ENCODE results near the gene POR. TPM values are rescaled to one million over a fixed set of nuclear protein-coding genes. Genes with fewer than 3 reads are reported as not detected.
"Not testable (repeated sequence)": the region's sequence is repeated elsewhere in the genome, so short reads cannot be mapped to it uniquely, and the experiment has no call there.

The POR gene
- polyA plus RNA-seq, 4 donors, result 80.5 to 461 (median 262) TPM

DNA sequence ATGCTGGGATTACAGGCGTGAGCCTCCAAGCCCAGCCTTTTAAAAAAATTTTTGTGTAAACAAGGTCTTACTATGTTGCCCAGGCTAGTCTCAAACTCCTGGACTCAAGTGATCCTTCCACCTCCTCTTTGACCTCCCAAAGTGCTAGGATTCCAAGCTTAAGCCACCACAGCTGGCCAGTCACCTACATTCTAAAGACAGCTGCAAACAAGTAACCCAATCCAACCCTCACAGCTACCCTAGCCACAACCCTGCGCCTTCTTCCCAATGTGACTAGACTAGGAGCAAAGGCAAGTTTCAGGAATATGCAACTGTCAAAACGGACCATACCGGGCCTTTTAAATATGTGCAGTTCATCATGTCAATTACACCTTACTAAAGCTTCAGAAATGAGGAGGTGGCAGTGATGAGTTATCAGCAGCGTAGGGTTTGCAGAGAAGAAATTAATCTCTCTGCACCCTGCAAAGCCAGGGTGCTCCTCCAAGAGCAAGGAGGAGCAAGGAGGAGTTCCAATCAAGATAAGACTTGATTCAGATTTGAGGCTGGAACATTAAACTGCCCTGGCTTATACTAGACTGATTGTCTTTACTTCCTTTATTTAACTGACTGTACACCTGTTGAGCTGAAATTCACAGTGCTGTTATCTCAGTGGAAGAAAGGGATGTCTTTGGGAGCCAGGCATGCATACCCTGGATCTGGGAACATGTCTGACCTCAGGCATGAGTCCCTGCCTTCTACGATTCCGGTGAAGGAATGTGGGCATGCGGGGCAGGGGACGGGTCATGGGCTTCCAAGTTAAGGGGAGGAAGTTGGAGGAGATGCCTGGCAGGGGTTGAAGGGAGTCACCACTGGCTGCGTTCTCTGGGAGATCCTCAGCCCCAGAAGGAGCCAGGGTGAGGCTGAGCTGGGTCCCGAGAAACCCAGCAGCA is 95.0 kb downstream of the POR start:
- Histone ChIP-seq H3K4me3 (ENCODE audit: low read depth in 1 of 3, low read length in 3 of 3) (no peak overlapping the region), H3K27me3 (ENCODE audit: control insufficient read depth in 3 of 3, insufficient read depth in 3 of 3, low read length in 3 of 3) (no peaks in the 10 kb centered on the region), H3K36me3 (ENCODE audit: control insufficient read depth in 3 of 3, insufficient read depth in 2 of 3, low read depth in 1 of 3, low read length in 3 of 3) (peaks cover 0 to 57% (median 0%) of the 10 kb centered on the region in 3 donors), H3K27ac (ENCODE audit: low read depth in 1 of 3, low read length in 2 of 3) (peak overlapping the region in 1 of 3 donors; percentile 52), H3K4me1 (ENCODE audit: control insufficient read depth in 3 of 3, insufficient read depth in 2 of 3, low read depth in 1 of 3, low read length in 2 of 3) (peaks cover 0 to 3% (median 0%) of the 10 kb centered on the region in 3 donors), H3K9me3 (ENCODE audit: control insufficient read depth in 2 of 2, insufficient read depth in 1 of 2, low read depth in 1 of 2, low read length in 1 of 2) (no peaks in the 10 kb centered on the region)
- FAIRE-seq, result no peak
- DNase-seq, result no peak
- 88 to 92% (median 89%) methylated on average over 11 of the region's 11 CpGs for WGBS, 3 donors

- no peak for DNase-seq
- peak overlapping the region in 1 of 3 donors; percentile 23 for H3K27ac ChIP-seq (ENCODE audit: low read depth in 1 of 3, low read length in 2 of 3)
- no peaks in the 10 kb centered on the region for H3K9me3 ChIP-seq (ENCODE audit: control insufficient read depth in 2 of 2, insufficient read depth in 1 of 2, low read depth in 1 of 2, low read length in 1 of 2)
- H3K4me1 ChIP-seq (ENCODE audit: control insufficient read depth in 3 of 3, insufficient read depth in 2 of 3, low read depth in 1 of 3, low read length in 2 of 3), result peaks cover 0 to 3% (median 0%) of the 10 kb centered on the region in 3 donors
- WGBS, 3 donors, result 54 to 90% (median 83%) methylated on average over 8 of the region's 8 CpGs
- no peaks in the 10 kb centered on the region for H3K27me3 ChIP-seq (ENCODE audit: control insufficient read depth in 3 of 3, insufficient read depth in 3 of 3, low read length in 3 of 3)
- H3K4me3 ChIP-seq (ENCODE audit: low read depth in 1 of 3, low read length in 3 of 3), result no peak overlapping the region
- no peak for FAIRE-seq
- H3K36me3 ChIP-seq (ENCODE audit: control insufficient read depth in 3 of 3, insufficient read depth in 2 of 3, low read depth in 1 of 3, low read length in 3 of 3), result peaks cover 0 to 50% (median 0%) of the 10 kb centered on the region in 3 donors
Observed at GRCh38 chr7:76011442-76011861, 96.5 kb downstream of the POR start.

DNA sequence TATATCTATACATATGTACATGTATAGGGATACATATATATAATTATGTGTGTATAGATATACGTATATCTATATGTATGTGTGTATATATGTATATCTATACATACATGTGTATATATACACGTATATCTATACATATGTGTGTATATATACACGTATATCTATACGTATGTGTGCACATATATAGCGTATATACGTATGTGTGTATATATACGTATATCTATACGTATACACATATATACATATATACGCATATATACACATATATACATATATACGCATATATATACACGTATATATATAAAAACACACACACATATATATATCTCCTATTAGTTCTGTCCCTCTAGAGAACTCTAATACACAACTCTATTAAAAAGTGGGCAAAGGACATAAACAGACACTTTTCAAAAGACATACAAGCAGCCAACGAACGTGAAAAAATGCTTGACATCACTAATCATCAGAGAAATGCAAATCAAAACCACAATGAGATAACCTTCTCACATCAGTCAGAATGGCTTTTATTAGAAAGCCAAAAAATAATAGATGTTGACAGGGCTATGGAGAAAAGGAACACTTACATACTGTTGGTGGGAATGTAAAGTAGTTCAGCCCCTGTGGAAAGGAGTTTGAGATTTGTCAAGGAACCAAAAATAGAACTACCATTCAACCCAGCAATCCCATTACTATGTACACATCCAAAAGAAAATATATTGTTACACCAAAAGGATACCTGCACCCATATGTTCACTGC is 101.4 kb downstream of the POR start:
- no peak for FAIRE-seq
- Histone ChIP-seq H3K27ac (ENCODE audit: low read depth in 1 of 3, low read length in 2 of 3) (no peak overlapping the region), H3K27me3 (ENCODE audit: control insufficient read depth in 3 of 3, insufficient read depth in 3 of 3, low read length in 3 of 3) (no peaks in the 10 kb centered on the region), H3K36me3 (ENCODE audit: control insufficient read depth in 3 of 3, insufficient read depth in 2 of 3, low read depth in 1 of 3, low read length in 3 of 3) (peaks cover under 1 to 61% (median 2%) of the 10 kb centered on the region in 3 donors), H3K4me3 (ENCODE audit: low read depth in 1 of 3, low read length in 3 of 3) (no peak overlapping the region), H3K4me1 (ENCODE audit: control insufficient read depth in 3 of 3, insufficient read depth in 2 of 3, low read depth in 1 of 3, low read length in 2 of 3) (peaks cover 0 to 2% (median 0%) of the 10 kb centered on the region in 3 donors), H3K9me3 (ENCODE audit: control insufficient read depth in 2 of 2, insufficient read depth in 1 of 2, low read depth in 1 of 2, low read length in 1 of 2) (no peaks in the 10 kb centered on the region)
- 93 to 98% (median 95%) methylated on average over 13 of the region's 13 CpGs for WGBS, 3 donors
- no peak for DNase-seq

DNA sequence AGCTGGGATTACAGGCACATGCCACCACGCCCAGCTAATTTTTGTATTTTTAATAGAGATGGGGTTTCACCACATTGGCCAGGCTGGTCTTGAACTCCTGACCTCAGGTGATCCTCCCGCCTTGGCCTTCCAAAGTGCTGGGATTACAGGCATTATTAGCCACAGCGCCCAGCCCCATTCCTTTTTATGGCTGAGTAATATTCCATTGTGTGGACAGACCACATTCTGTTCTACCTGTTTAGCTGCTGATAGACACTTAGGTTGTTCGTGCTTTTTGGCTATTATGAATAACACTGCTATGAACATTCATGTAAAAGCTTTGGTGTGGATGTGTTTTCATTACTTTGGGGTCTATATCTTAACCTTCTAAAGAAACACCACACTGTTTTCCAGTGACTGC is 103.6 kb downstream of the POR start:
- peaks cover 3 to 63% (median 7%) of the 10 kb centered on the region in 3 donors for H3K36me3 ChIP-seq (ENCODE audit: control insufficient read depth in 3 of 3, insufficient read depth in 2 of 3, low read depth in 1 of 3, low read length in 3 of 3)
- not testable (repeated sequence) for H3K27me3 ChIP-seq (ENCODE audit: control insufficient read depth in 3 of 3, insufficient read depth in 3 of 3, low read length in 3 of 3); H3K9me3 ChIP-seq (ENCODE audit: control insufficient read depth in 2 of 2, insufficient read depth in 1 of 2, low read depth in 1 of 2, low read length in 1 of 2); FAIRE-seq; H3K4me3 ChIP-seq (ENCODE audit: low read depth in 1 of 3, low read length in 3 of 3); DNase-seq; H3K27ac ChIP-seq (ENCODE audit: low read depth in 1 of 3, low read length in 2 of 3); H3K4me1 ChIP-seq (ENCODE audit: control insufficient read depth in 3 of 3, insufficient read depth in 2 of 3, low read depth in 1 of 3, low read length in 2 of 3)
- WGBS, 3 donors, result 96 to 99% (median 98%) methylated on average over 4 of the region's 4 CpGs

DNA sequence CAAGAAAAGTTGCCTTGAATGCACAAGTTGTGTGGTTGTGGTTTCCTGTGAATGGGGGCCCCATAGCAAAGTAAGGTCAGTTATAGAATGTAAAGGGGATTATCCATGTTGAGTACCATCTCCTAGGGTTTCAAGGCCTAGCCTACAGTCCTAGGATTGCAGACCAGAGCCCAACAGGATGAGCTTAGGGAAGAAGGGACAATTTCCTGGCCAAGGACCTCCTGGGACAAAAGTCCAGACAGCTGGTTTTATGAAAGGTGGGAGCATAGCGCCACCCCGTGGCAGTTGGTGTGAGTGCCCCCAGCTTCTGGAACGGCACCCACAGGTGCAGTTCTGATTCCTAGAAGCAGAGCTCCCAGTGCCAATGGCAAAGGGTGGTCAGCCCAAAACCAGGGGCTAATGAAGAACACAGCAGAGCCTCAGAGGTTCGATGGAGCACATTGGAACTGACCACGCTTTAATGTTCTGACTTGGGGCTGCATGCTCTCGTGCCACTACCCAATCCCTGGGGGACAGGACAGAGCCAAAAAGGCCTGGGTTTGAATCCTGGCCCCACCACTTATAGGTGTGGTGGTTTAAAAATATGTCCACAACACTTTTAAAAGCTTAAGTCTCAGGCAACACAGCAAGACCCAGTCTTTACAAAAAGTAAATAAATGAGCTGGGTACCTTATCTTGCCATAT is 105.2 kb downstream of the POR start:
- Histone ChIP-seq H3K27me3 (ENCODE audit: control insufficient read depth in 3 of 3, insufficient read depth in 3 of 3, low read length in 3 of 3) (no peaks in the 10 kb centered on the region), H3K36me3 (ENCODE audit: control insufficient read depth in 3 of 3, insufficient read depth in 2 of 3, low read depth in 1 of 3, low read length in 3 of 3) (peaks cover 3 to 62% (median 7%) of the 10 kb centered on the region in 3 donors), H3K4me1 (ENCODE audit: control insufficient read depth in 3 of 3, insufficient read depth in 2 of 3, low read depth in 1 of 3, low read length in 2 of 3) (peaks cover 0 to 2% (median 0%) of the 10 kb centered on the region in 3 donors), H3K4me3 (ENCODE audit: low read depth in 1 of 3, low read length in 3 of 3) (no peak overlapping the region), H3K27ac (ENCODE audit: low read depth in 1 of 3, low read length in 2 of 3) (no peak overlapping the region), H3K9me3 (ENCODE audit: control insufficient read depth in 2 of 2, insufficient read depth in 1 of 2, low read depth in 1 of 2, low read length in 1 of 2) (no peaks in the 10 kb centered on the region)
- WGBS, 3 donors, result 41 to 47% (median 44%) methylated on average over 6 of the region's 6 CpGs
- DNase-seq (peak; percentile 83), FAIRE-seq (no peak)

- no peak for FAIRE-seq
- DNase-seq, result no peak
- no peak overlapping the region for H3K27ac ChIP-seq (ENCODE audit: low read depth in 1 of 3, low read length in 2 of 3)
- H3K4me3 ChIP-seq (ENCODE audit: low read depth in 1 of 3, low read length in 3 of 3), result no peak overlapping the region
- no peaks in the 10 kb centered on the region for H3K27me3 ChIP-seq (ENCODE audit: control insufficient read depth in 3 of 3, insufficient read depth in 3 of 3, low read length in 3 of 3)
- peaks cover 3 to 78% (median 7%) of the 10 kb centered on the region in 3 donors for H3K36me3 ChIP-seq (ENCODE audit: control insufficient read depth in 3 of 3, insufficient read depth in 2 of 3, low read depth in 1 of 3, low read length in 3 of 3)
- H3K9me3 ChIP-seq (ENCODE audit: control insufficient read depth in 2 of 2, insufficient read depth in 1 of 2, low read depth in 1 of 2, low read length in 1 of 2), result no peaks in the 10 kb centered on the region
- peaks cover 0 to 2% (median 0%) of the 10 kb centered on the region in 3 donors for H3K4me1 ChIP-seq (ENCODE audit: control insufficient read depth in 3 of 3, insufficient read depth in 2 of 3, low read depth in 1 of 3, low read length in 2 of 3)
- WGBS, 3 donors, result 92 to 98% (median 96%) methylated on average over 7 of the region's 7 CpGs
Observed at GRCh38 chr7:76022026-76022780, 107.2 kb downstream of the POR start.

DNA sequence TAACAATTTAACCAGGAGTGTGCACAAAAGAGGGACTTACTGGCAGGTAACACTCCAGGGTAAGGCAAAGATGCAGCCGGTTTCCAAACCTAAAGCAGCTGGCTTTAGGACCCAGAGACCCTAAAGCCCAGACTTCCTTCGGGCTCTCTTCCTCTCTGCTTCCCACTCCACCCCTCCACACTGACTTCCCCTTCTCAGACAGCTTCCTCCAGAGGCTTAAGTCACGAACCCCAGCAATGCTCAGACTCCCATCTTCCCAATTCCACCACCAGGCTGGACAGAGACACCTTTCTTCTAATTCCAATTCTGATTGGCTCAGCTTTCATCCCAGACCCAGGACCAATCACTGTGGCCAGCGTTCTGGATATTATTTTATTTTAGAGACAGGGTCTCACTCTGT is 108.0 kb downstream of the POR start:
- Histone ChIP-seq H3K36me3 (ENCODE audit: control insufficient read depth in 3 of 3, insufficient read depth in 2 of 3, low read depth in 1 of 3, low read length in 3 of 3) (peaks cover 3 to 76% (median 7%) of the 10 kb centered on the region in 3 donors), H3K4me1 (ENCODE audit: control insufficient read depth in 3 of 3, insufficient read depth in 2 of 3, low read depth in 1 of 3, low read length in 2 of 3) (peaks cover 0 to 2% (median 0%) of the 10 kb centered on the region in 3 donors), H3K27me3 (ENCODE audit: control insufficient read depth in 3 of 3, insufficient read depth in 3 of 3, low read length in 3 of 3) (no peaks in the 10 kb centered on the region), H3K4me3 (ENCODE audit: low read depth in 1 of 3, low read length in 3 of 3) (no peak overlapping the region), H3K9me3 (ENCODE audit: control insufficient read depth in 2 of 2, insufficient read depth in 1 of 2, low read depth in 1 of 2, low read length in 1 of 2) (no peaks in the 10 kb centered on the region), H3K27ac (ENCODE audit: low read depth in 1 of 3, low read length in 2 of 3) (no peak overlapping the region)
- DNase-seq, result no peak
- FAIRE-seq, result no peak
- WGBS, 3 donors, result 47 to 83% (median 69%) methylated on average over 4 of the region's 4 CpGs

Data from small intestine (tissue), 7 donors.